LNCaP clone FGC (cell line): ENCODE measurements around the gene ODAD2.

Source experiments
- DNase-seq: peaks from one replicate; pipeline ENCODE4 v3.0.0-alpha.2; 2011; ENCODE audit warnings: low read depth
- H3K4me3 ChIP-seq: 2 replicates; pipeline ENCODE4 v1.5.1; 2011; ENCODE audit warnings: mild to moderate bottlenecking, low read depth, low read length, control low read depth
- CTCF ChIP-seq: IDR thresholded peaks from 2 replicates; pipeline ENCODE4 v1.5.1; 2012; ENCODE audit warnings: mild to moderate bottlenecking; ENCODE audit not compliant: control insufficient read depth, insufficient read depth; ENCODE audit errors: extremely low read depth

Gene ODAD2

GRCh38 chr10:27890971-27891370 lies 107.9 kb downstream of the ODAD2 start:
- DNase-seq, result no peak
- no peak for TF ChIP-seq CTCF
- H3K4me3 ChIP-seq, result no peak overlapping the region

- DNase-seq, result no peak
- TF ChIP-seq CTCF, result no peak
- H3K4me3 ChIP-seq, result no peak overlapping the region
These were observed 109.4 kb downstream of the ODAD2 start for GRCh38 chr10:27889518-27889917.

GRCh38 chr10:27884185-27884641 lies 114.7 kb downstream of the ODAD2 start:
- H3K4me3 ChIP-seq, result no peak overlapping the region
- DNase-seq, result no peak
- no peak for TF ChIP-seq CTCF

- no peak for DNase-seq
- TF ChIP-seq CTCF, result no peak
- no peak overlapping the region for H3K4me3 ChIP-seq
These were observed 120.6 kb downstream of the ODAD2 start for GRCh38 chr10:27878281-27878680.

- DNase-seq, result no peak
- 0 out of 2 replicates have a peak, but pooled peaks have one; percentile 9 for TF ChIP-seq CTCF
- no peak overlapping the region for H3K4me3 ChIP-seq
These were observed 133.7 kb downstream of the ODAD2 start for GRCh38 chr10:27865221-27865635.

GRCh38 chr10:27861781-27862180 lies 137.1 kb downstream of the ODAD2 start:
- DNase-seq, result no peak
- H3K4me3 ChIP-seq, result no peak overlapping the region
- no peak for TF ChIP-seq CTCF

GRCh38 chr10:27857616-27858015 lies 141.3 kb downstream of the ODAD2 start:
- no peak for TF ChIP-seq CTCF
- DNase-seq, result peak; percentile 10
- H3K4me3 ChIP-seq, result no peak overlapping the region
